Mucosa of stomach (tissue), 1 donor: ENCODE results near the gene CEP295NL.
A peak's percentile ranks its signal among the peaks of the same experiment; 100 is the strongest.

Experiments used
- H3K27me3 ChIP-seq: one replicate; pipeline ENCODE4 v1.7.0; 2013; ENCODE audit warnings: mild to moderate bottlenecking, low read length; ENCODE audit not compliant: control insufficient read depth, insufficient read depth
- H3K36me3 ChIP-seq: one replicate; pipeline ENCODE4 v1.7.0; 2013; ENCODE audit warnings: low read length; ENCODE audit not compliant: control insufficient read depth, insufficient read depth
- H3K4me1 ChIP-seq: one replicate; pipeline ENCODE4 v1.7.0; 2013; ENCODE audit warnings: mild to moderate bottlenecking, low read length; ENCODE audit not compliant: control insufficient read depth, insufficient read depth
- H3K4me3 ChIP-seq: one replicate; pipeline ENCODE4 v1.7.0; 2013; ENCODE audit warnings: low read length
- H3K9ac ChIP-seq: one replicate; pipeline ENCODE4 v1.7.0; 2013; ENCODE audit warnings: mild to moderate bottlenecking, low read length, moderate library complexity
- H3K9me3 ChIP-seq: one replicate; pipeline ENCODE4 v1.7.0; 2013; ENCODE audit warnings: mild to moderate bottlenecking, low read length, moderate library complexity; ENCODE audit not compliant: control insufficient read depth
- donor health status: Pancreatic carcinoma.

Gene CEP295NL

DNA sequence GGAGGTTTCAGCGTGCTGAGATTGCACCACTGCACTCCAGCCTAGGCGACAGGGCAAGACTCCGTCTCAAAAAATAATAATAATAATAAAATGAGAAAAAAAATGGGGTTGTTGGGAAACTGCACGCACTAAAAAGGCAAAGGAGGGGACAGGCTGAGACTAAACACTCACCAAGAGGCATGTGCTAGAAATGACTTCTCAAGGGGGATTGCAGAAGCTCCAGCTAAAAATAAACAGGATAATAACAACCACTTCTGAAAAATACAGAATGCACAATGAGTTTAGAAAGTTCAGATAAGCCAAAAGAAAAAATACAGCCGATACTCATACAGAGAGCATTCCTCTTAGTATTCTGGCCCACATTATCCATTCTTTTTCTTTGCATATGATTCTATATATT is 37.3 kb upstream of the CEP295NL start:
- no peak overlapping the region for H3K4me3 ChIP-seq

DNA sequence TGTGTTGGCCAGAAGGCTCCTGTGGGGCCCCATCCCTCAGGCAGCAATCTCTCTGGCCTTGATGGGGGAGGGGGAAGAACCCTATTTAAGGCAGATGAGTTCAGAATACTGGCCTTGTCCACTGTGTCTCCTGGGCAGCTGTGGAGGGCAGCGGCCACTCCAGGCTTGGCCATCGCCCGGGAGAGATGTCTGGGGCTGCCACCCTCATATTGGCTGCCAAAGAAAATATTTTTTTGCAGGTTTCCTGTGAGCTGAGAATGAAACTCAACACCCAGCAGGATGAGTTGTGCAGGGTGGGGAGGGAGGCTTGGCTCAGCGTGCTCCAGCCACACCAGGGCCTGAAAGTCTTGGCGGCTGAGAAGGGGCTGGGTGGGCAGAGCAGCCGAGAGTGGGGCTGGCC is 36.6 kb upstream of the CEP295NL start:
- Histone ChIP-seq H3K9me3 (no peaks in the 10 kb centered on the region), H3K36me3 (no peaks in the 10 kb centered on the region), H3K9ac (no peak overlapping the region), H3K4me1 (peaks cover 13% of the 10 kb centered on the region), H3K27me3 (no peaks in the 10 kb centered on the region), H3K4me3 (no peak overlapping the region)

More for the DNA sequence above, 37.3 kb upstream of the CEP295NL start:
- Histone ChIP-seq H3K36me3 (no peaks in the 10 kb centered on the region), H3K27me3 (no peaks in the 10 kb centered on the region), H3K9me3 (no peaks in the 10 kb centered on the region), H3K4me1 (peaks cover 6% of the 10 kb centered on the region), H3K9ac (no peak overlapping the region)

DNA sequence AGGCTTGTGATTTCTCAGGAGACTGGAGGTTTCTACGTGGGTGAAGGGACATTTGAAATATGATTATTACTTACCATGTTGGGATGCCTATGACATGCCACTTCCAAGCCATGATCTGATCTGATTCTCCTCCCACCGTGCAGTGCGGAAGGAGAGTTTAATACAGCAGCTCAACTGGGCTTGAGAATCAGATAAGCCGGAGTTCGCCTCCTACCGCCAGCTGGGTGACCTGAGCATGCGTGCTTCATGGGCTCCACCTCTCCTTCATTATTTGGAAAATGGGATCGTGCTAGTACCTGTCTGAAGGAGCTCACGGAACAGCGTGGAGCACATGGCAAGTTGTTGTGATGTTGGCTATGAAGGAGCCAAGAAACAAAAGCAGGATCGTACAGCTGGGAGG is 34.6 kb upstream of the CEP295NL start:
- no peaks in the 10 kb centered on the region for H3K27me3 ChIP-seq
- no peak overlapping the region for H3K4me3 ChIP-seq
- H3K9ac ChIP-seq = no peak overlapping the region
- peaks cover 32% of the 10 kb centered on the region for H3K4me1 ChIP-seq
- no peaks in the 10 kb centered on the region for H3K36me3 ChIP-seq
- no peaks in the 10 kb centered on the region for H3K9me3 ChIP-seq

DNA sequence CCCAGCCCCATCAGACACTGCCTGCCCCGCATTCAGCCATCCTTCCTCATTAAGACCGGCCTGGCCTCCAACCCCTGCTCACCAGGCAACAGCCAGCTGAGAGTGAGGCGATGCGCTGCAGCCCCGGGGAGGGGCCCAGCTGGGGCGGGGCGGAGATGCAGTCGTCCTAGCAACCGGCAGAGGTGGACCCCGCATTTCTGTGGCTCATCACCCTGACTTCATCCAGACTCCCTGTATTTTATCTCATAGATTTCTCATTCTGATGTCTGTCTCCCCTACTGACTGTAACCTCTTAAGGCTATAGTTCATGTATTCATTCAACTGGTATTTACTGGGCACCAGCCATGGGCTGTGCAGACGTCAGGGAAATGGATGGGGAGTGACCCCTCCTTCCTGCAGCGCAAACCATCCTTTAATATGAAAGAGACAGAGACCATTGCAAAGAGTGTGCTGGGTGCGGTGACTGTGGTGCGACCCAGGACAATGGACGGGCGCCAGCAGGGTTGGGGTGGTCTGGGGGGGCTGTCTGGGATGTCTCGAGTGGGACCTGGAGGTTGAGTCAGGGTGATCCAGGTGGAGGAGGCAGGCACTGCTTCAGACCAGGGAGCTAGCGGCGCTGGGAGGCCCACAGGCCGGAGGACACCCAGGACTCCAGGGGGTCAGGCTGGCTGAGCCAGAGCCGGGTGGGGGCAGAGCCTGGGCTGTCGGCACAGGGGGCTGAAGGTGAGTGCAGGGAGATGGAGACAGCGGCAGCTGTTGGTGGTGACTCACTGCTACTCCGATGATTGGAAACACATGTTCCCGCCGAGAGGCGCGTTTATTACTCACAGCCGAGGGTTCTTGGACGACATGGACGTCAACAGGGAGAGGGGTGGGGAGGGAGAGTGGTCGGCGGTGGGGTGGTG is 32.7 kb upstream of the CEP295NL start:
- no peak overlapping the region for H3K4me3 ChIP-seq
- no peak overlapping the region for H3K9ac ChIP-seq
- H3K4me1 ChIP-seq = peaks cover 32% of the 10 kb centered on the region

DNA sequence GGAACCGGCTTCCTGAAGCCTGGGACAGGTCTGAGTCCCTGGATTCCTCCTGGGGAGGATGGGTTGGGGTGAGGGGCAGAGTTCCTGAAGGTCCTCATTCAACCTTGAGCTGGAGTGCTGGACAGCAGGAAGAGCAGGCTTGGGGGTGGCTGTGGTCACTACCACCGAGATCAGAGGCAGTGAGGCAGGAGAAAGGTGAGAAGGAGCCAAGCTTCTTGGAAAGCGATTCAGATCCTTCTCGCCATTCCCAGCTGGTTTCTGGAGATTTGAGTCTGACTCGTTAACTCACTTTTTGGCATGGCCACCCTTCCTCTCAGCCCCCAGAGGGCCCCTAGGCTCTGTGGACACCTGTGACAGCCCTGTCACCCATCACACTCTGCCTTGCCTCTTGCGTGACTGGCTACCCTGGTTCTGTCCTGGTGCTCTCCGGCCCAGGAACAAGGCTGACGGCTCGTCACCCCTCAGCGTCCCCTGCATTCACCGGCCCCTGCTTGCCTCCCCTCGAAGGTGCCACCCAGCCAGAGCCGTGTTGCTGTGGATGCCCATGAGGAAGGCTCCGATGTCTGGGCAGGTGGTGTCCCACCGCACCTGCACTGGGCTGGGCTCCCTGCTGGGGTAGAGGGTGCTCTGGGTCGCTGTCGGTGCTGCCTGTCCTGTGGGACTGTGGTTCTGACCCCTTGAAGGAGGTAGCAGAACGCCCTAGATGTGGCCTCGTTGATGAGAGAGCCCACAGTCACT is 31.8 kb upstream of the CEP295NL start:
- Histone ChIP-seq H3K27me3 (no peaks in the 10 kb centered on the region), H3K4me1 (peaks cover 32% of the 10 kb centered on the region), H3K9ac (peak overlapping the region; percentile 54), H3K36me3 (no peaks in the 10 kb centered on the region), H3K9me3 (no peaks in the 10 kb centered on the region), H3K4me3 (peak overlapping the region; percentile 11)

More for the DNA sequence above, 32.7 kb upstream of the CEP295NL start:
- Histone ChIP-seq H3K27me3 (no peaks in the 10 kb centered on the region), H3K9me3 (no peaks in the 10 kb centered on the region), H3K36me3 (no peaks in the 10 kb centered on the region)

DNA sequence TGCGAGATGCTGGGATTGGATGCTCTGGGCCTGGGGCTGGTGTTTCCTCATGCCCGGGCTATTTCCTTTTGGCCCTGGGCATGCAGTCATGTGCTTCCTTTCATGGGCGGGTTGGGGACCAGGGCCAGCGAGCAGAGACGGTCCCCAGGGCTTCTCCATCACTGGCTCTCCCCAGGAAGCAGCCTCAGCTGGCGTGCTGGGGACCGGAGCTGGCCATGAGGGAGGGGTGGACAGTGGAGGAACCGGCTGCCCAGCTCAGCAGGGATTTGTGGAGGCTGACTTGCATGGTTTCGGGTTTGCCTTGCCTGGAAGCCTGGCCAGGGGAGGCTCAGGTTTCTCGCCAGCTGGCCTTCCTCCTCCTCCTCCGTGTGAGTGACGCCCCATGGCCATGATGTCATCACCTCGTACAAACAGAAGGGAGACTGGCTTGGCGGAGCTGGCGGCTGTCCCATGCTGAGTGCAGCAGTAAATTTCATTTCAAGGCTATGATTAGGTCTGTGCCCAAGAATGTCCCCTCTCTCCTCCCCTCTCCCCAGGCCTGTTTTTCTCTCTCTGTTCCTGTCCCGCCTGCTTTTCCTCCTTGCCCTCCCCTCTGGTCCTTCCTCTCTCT is 31.1 kb upstream of the CEP295NL start:
- H3K4me3 ChIP-seq = peak overlapping the region; percentile 11

DNA sequence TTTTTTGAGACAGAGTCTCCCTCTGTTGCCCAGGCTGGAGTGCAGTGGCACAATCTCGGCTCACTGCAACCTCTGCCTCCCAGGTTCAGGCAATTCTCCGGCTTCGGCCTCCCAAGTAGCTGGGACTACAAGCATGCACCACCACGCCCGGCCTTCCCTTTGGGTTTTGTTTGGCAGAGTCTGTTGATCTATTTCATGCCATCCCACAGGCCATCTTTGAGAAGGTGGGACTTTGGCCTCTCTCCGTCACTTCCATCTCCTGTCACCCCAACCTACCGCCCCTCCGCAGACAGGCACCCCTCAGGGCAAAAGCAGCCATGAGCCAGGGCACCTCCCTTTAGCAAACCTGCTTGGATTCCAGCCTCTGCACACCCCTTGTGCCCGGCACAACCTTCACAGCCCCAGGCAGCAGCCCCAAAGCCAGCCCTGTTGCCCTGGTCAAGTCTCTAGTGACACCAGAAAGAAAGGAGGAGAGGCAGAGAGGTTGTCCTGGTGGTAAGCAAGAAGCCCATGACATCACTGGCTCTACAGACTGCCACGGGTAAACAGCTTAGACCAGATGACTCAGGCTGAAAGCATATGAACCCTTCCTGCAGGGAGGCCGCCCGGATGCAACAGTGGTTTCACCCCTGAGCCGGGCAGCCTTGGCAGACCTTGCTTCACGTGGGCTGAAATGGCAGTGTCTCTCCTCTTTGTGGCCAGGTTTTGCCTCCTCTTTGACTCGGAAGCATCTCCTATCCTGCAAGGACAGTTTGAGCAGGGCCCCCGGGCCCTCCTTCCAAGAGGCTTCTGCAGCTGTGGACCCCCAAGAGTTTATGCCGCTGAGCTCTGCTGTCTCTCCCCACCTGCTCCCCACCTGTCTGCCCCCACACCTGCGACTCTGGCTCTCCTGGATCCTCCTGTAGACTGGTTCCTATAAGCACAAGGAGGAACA is 30.3 kb upstream of the CEP295NL start:
- H3K4me1 ChIP-seq = peaks cover 32% of the 10 kb centered on the region
- no peaks in the 10 kb centered on the region for H3K27me3 ChIP-seq
- no peaks in the 10 kb centered on the region for H3K9me3 ChIP-seq
- H3K36me3 ChIP-seq = no peaks in the 10 kb centered on the region
- H3K4me3 ChIP-seq = no peak overlapping the region
- H3K9ac ChIP-seq = peak overlapping the region; percentile 54

More for the DNA sequence above, 31.1 kb upstream of the CEP295NL start:
- peak overlapping the region; percentile 54 for H3K9ac ChIP-seq
- no peaks in the 10 kb centered on the region for H3K27me3 ChIP-seq
- peaks cover 32% of the 10 kb centered on the region for H3K4me1 ChIP-seq
- no peaks in the 10 kb centered on the region for H3K9me3 ChIP-seq
- H3K36me3 ChIP-seq = no peaks in the 10 kb centered on the region

DNA sequence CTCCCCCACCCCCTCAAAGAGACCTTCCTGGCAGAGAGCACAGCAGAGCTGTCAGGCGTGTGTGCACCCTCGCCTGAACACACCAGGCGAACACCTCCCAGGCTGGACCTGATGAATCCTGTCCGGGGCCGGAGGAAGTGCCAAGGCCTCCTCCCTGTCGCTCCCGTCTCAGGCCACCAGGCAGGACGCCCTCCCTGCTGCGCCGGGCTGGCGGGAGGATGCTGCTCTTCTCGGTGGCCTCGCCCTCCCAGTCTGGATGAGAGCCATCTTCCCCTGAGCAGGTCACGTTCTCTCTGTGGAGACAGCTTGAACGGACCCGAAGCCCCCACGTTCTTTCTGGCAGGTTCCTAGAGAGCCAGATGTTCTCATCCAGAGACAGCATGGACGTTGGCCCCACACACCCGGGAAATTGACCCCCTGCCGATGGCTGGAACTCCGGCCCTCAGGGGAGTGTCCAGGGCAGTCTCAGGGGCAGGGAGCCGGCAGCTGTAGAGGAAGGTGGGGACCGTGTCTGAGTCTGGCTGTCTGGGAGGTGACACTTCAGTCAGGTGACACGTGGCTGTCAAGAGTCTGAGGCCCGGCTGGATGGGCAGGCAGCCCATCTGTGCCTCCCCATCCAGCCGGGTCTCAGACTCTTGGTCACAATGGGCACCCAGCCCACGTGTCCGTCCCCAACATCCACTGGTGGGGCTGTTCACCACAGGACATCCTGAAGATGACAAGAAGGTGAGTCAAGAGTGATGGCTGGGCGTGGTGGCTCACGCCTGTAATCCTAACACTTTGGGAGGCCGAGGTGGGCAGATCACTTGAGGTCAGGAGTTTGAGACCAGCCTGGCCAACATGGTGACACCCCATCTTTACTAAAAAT is 27.1 kb upstream of the CEP295NL start:
- Histone ChIP-seq H3K27me3 (no peaks in the 10 kb centered on the region), H3K9ac (no peak overlapping the region), H3K4me1 (peaks cover 24% of the 10 kb centered on the region), H3K36me3 (no peaks in the 10 kb centered on the region), H3K9me3 (no peaks in the 10 kb centered on the region), H3K4me3 (no peak overlapping the region)

DNA sequence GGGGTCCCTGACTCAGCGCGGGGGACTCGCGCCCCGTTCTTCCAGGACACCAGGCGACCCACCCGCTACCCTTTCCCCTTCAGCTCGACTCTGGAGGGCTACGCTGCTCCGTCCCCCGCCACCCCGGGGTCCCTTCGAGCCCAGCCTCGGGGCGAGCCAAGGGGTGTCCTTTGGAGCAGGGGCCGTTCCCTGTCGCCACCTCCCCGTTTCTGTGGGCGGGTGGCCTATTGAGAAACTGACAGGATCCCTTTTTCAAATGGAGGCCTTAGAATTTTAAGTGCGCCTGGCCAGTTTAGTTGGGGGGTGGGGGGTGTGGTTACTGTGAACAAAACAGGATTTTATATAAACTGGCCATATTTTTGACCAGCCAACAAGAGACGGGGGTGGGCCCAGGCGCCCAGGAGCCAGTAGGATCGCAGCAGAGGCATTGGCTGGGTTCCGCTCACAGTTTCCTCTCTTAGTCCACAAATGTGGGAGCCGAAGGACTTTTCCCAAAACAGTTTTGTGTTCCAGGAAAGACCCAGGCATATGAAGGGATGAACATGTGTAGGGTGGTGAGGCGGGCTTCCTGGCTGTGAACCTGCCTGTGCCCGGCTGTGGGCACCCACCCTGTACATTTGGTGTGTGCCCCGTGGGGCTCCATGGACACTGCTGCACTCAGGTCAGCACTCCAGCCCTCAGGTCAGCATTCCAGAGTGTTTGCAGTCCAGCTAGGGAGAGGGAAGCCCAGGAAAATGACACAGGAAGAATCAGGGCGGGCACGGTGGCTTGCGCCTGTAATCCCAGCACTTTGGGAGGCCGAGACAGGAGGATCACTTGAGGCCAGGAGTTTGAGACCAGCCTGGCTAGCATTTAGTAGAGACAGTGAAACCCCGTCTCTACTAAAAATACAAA is 22.9 kb upstream of the CEP295NL start:
- Histone ChIP-seq H3K36me3 (no peaks in the 10 kb centered on the region), H3K9me3 (no peaks in the 10 kb centered on the region), H3K4me3 (no peak overlapping the region), H3K9ac (peak overlapping the region; percentile 58), H3K4me1 (peaks cover 10% of the 10 kb centered on the region), H3K27me3 (no peaks in the 10 kb centered on the region)

DNA sequence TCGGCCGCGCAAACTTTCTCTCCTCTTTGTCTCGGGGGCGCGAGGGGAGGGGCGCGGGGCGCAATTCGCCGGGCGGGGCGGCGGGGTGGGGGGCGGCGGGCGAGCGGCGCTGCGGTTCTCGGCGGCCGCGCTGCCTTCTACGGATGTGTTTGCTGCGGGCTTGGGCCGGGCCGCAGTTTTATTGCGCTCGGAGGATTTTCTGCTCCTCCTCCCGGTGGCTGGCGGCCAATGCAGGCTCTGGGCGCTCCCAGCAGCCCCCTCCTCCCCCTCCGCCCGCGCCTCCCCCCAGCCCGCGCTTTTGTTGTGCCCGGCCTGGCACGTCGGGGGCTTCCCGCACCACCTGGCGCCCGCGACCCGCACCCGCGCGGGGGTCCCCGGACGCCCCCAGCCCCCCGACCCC is 22.2 kb upstream of the CEP295NL start, which contains the start of gene TIMP2:
Gene TIMP2, minus strand, starts transcription at position 154 of the 400 bp plus-strand sequence. CDS start 299 bp downstream, outside the sequence.
- H3K27me3 ChIP-seq = no peaks in the 10 kb centered on the region
- H3K9ac ChIP-seq = peak within 1 kb of the TSS; percentile 80
- H3K4me1 ChIP-seq = peaks cover 10% of the 10 kb centered on the region
- H3K9me3 ChIP-seq = no peaks in the 10 kb centered on the region
- peak within 1 kb of the TSS; percentile 74 for H3K4me3 ChIP-seq
- no peaks in the 10 kb centered on the region for H3K36me3 ChIP-seq
